GM23338 (cell line): ENCODE data around the gene AKT1S1. TPM values are rescaled to one million over a fixed set of nuclear protein-coding genes. Genes with fewer than 3 reads are reported as not detected.

Experiments
- ATAC-seq: fragments of 200-7000 bp; cut with Tn5 transposase; 3 replicates; pipeline ENCODE4 v1.9.1; 2020
- DNase-seq: peaks from one replicate; pipeline ENCODE4 v3.0.0-alpha.2; 2015; ENCODE audit warnings: low spot score
- H2AFZ ChIP-seq: fragments of 200-600 bp; sonication (generic); 2 replicates; pipeline ENCODE4 v1.8.0; 2016; ENCODE audit warnings: antibody characterized with exemption, mild to moderate bottlenecking, moderate library complexity
- H3F3A ChIP-seq: fragments of 200-600 bp; sonication (generic); replicated peaks from 2 replicates; pipeline ENCODE4 v1.8.0; 2017; ENCODE audit warnings: antibody characterized with exemption, mixed run types, low read depth
- H3K27ac ChIP-seq: fragments of 200-600 bp; sonication (generic); 2 replicates; pipeline ENCODE4 v1.6.1; 2016; ENCODE audit warnings: low read depth
- H3K27me3 ChIP-seq: fragments of 200-600 bp; sonication (generic); 2 replicates; pipeline ENCODE4 v1.8.0; 2016; ENCODE audit warnings: mild to moderate bottlenecking, mixed run types, moderate library complexity; ENCODE audit not compliant: insufficient read depth
- H3K36me3 ChIP-seq: fragments of 200-600 bp; sonication (generic); 2 replicates; pipeline ENCODE4 v1.8.0; 2016; ENCODE audit warnings: mild to moderate bottlenecking; ENCODE audit not compliant: insufficient read depth
- H3K4me1 ChIP-seq: fragments of 200-600 bp; sonication (generic); 2 replicates; pipeline ENCODE4 v1.8.0; 2016; ENCODE audit warnings: mild to moderate bottlenecking, moderate library complexity; ENCODE audit not compliant: insufficient read depth
- H3K4me2 ChIP-seq: fragments of 200-600 bp; sonication (generic); 2 replicates; pipeline ENCODE4 v1.7.1; 2017; ENCODE audit warnings: mixed run types
- H3K4me3 ChIP-seq: fragments of 200-600 bp; sonication (generic); 2 replicates; pipeline ENCODE4 v1.6.1; 2016; ENCODE audit warnings: mixed run types
- H3K79me2 ChIP-seq: fragments of 200-600 bp; sonication (generic); replicated peaks from 2 replicates; pipeline ENCODE4 v1.8.0; 2017; ENCODE audit warnings: mild to moderate bottlenecking; ENCODE audit not compliant: insufficient read depth
- H3K9me2 ChIP-seq: fragments of 200-600 bp; sonication (generic); 2 replicates; pipeline ENCODE4 v1.8.0; 2017; ENCODE audit not compliant: insufficient read depth
- H4K20me1 ChIP-seq: fragments of 200-600 bp; sonication (generic); replicated peaks from 2 replicates; pipeline ENCODE4 v1.8.0; 2017; ENCODE audit warnings: mild to moderate bottlenecking; ENCODE audit not compliant: insufficient read depth
- H3K27ac Mint-ChIP-seq: 2 replicates; pipeline ENCODE4 v1.8.0; 2020; ENCODE audit warnings: inconsistent platforms, mild to moderate bottlenecking, moderate library complexity, mixed read lengths
- H3K27me3 Mint-ChIP-seq: 3 replicates; pipeline ENCODE4 v1.8.0; 2022; ENCODE audit warnings: low read depth, mild to moderate bottlenecking, moderate library complexity, mixed read lengths, inconsistent platforms; ENCODE audit not compliant: insufficient read depth, poor library complexity
- H3K36me3 Mint-ChIP-seq: 3 replicates; pipeline ENCODE4 v1.8.0; 2021; ENCODE audit warnings: low read depth, mild to moderate bottlenecking, inconsistent platforms, moderate library complexity, mixed read lengths
- H3K4me1 Mint-ChIP-seq: 3 replicates; pipeline ENCODE4 v1.8.0; 2020; ENCODE audit warnings: mild to moderate bottlenecking, inconsistent platforms, mixed read lengths
- H3K4me3 Mint-ChIP-seq: 3 replicates; pipeline ENCODE4 v1.8.0; 2021; ENCODE audit warnings: moderate library complexity, mild to moderate bottlenecking, inconsistent platforms, mixed read lengths
- H3K9me3 Mint-ChIP-seq: 3 replicates; pipeline ENCODE4 v1.8.0; 2020; ENCODE audit warnings: moderate library complexity, mild to moderate bottlenecking, inconsistent platforms, mixed read lengths
- ETS1 ChIP-seq: IDR thresholded peaks from 2 replicates; pipeline ENCODE4 v1.6.1; 2016; ENCODE audit warnings: antibody characterized with exemption
- EZH2 ChIP-seq: fragments of 200-600 bp; sonication (generic); IDR thresholded peaks from one replicate; pipeline ENCODE4 v1.8.0; 2017; ENCODE audit warnings: antibody characterized with exemption, mild to moderate bottlenecking, low read depth; ENCODE audit not compliant: unreplicated experiment
- POLR2AphosphoS5 ChIP-seq: IDR thresholded peaks from 2 replicates; pipeline ENCODE4 v1.6.1; 2016; ENCODE audit warnings: antibody characterized with exemption, low read depth
- REST ChIP-seq: IDR thresholded peaks from one replicate; pipeline ENCODE4 v1.6.1; 2018; ENCODE audit warnings: antibody characterized with exemption; ENCODE audit not compliant: unreplicated experiment
- ZNF462 ChIP-seq: fragments of 250-450 bp; sonication (Bioruptor Pico); IDR thresholded peaks from 2 replicates; pipeline ENCODE4 v1.5.0; 2020; ENCODE audit warnings: mild to moderate bottlenecking, moderate library complexity
- polyA plus RNA-seq: library from polyadenylated mRNA; unstranded; fragments of >200 nt; fragmentation: Nextera tagmentation; extraction: Ambion mirVana; gene quantifications from 2 replicates; pipeline ENCODE4 v1.2.1, GENCODE V29; 2016
- total RNA-seq: library from RNA; depleted of rRNA; stranded (reverse); fragments of >200 nt; shearing (Covaris generic); gene quantifications from 2 replicates; pipeline ENCODE4 v1.2.3, GENCODE V29; 2014

The AKT1S1 gene
- total and polyA plus RNA-seq, 2 experiments from 2014 or later: 21.5 to 28.6 TPM

- TF ChIP-seq ZNF462 (CRISPR knock-in tag) (no peak), REST (no peak), ETS1 (no peak)
These were observed 39.7 kb downstream of the AKT1S1 start (continued) for GRCh38 chr19:49837425-49837824.

GRCh38 chr19:49837009-49837310 lies 40.2 kb downstream of the AKT1S1 start:
- no peak overlapping the region for H3K27ac ChIP-seq
- Mint-ChIP-seq H3K9me3 (no peaks in the 10 kb centered on the region; the same call in 2 of the 3 replicates), H3K27ac (no peak overlapping the region), H3K27me3 (peaks cover 19% of the 10 kb centered on the region), H3K36me3 (peaks cover 54% of the 10 kb centered on the region), H3K4me1 (peaks cover 6% of the 10 kb centered on the region), H3K4me3 (no peak overlapping the region)
- ATAC-seq (no peak), DNase-seq (no peak)
- no peak overlapping the region for H3K4me3 ChIP-seq
- H3K4me1 ChIP-seq: no peaks in the 10 kb centered on the region
- H3K4me2 ChIP-seq: no peak overlapping the region
- H4K20me1 ChIP-seq: peaks cover 3% of the 10 kb centered on the region; the same call in 1 of the 2 replicates
- 0 out of 2 replicates have a peak, but pooled peaks cover 3% of the 10 kb centered on the region for H3F3A ChIP-seq
- H3K27me3 ChIP-seq: no peaks in the 10 kb centered on the region
- H2AFZ ChIP-seq: no peak overlapping the region
- no peaks in the 10 kb centered on the region for H3K79me2 ChIP-seq
- H3K9me2 ChIP-seq: no peaks in the 10 kb centered on the region
- H3K36me3 ChIP-seq: no peaks in the 10 kb centered on the region
- TF ChIP-seq ZNF462 (CRISPR knock-in tag): no peak
- TF ChIP-seq POLR2AphosphoS5: no peak
- no peak for TF ChIP-seq EZH2
